ENCODE results near the gene DLGAP1. TPM values are rescaled to one million over a fixed set of nuclear protein-coding genes. Genes with fewer than 3 reads are reported as not detected.

The DLGAP1 gene
- total and polyA plus RNA-seq, 2 experiments from 2014 or later, result 17.0 to 48.5 TPM

DNA sequence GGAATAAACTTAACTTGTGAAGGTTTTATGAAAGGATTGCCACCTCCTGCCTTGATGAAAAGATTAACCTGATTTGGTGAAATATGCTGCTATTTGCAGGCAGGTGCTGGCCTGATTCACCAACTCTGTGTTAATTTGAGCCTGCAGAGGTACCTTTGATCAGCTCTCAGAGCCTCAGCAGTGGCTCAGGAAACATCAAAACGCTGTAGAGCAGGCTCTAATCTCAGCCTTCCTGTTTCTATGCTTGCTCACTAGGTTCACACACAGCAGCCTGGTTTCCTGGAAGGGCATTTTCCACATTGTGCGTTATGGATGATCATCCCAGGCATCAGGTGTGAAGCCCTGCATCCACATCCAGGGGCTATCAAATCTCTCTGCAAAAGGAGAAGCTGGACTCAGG, 988.2 kb downstream of the DLGAP1 start:
- peaks cover 6% of the 10 kb centered on the region for H3K27me3 Mint-ChIP-seq (ENCODE audit: insufficient read depth, low read depth, poor library complexity)
- Histone ChIP-seq H3K9me2 (ENCODE audit: insufficient read depth) (no peaks in the 10 kb centered on the region), H3K4me2 (peak overlapping the region; percentile 57), H3K36me3 (ENCODE audit: insufficient read depth) (no peaks in the 10 kb centered on the region), H3K4me1 (ENCODE audit: insufficient read depth) (peaks cover 24% of the 10 kb centered on the region), H3F3A (replicated peaks; ENCODE audit: low read depth) (peaks cover 17% of the 10 kb centered on the region), H4K20me1 (replicated peaks; ENCODE audit: insufficient read depth) (no peaks in the 10 kb centered on the region), H3K27me3 (ENCODE audit: insufficient read depth) (no peaks in the 10 kb centered on the region), H2AFZ (no peak overlapping the region), H3K4me3 (peak overlapping the region; percentile 5; the same call in 1 of the 2 replicates), H3K27ac (ENCODE audit: low read depth) (peak overlapping the region; percentile 78), H3K79me2 (replicated peaks; ENCODE audit: insufficient read depth) (no peaks in the 10 kb centered on the region)
- H3K4me1 Mint-ChIP-seq, result peaks cover 39% of the 10 kb centered on the region
- TF ChIP-seq, protein P1, sequence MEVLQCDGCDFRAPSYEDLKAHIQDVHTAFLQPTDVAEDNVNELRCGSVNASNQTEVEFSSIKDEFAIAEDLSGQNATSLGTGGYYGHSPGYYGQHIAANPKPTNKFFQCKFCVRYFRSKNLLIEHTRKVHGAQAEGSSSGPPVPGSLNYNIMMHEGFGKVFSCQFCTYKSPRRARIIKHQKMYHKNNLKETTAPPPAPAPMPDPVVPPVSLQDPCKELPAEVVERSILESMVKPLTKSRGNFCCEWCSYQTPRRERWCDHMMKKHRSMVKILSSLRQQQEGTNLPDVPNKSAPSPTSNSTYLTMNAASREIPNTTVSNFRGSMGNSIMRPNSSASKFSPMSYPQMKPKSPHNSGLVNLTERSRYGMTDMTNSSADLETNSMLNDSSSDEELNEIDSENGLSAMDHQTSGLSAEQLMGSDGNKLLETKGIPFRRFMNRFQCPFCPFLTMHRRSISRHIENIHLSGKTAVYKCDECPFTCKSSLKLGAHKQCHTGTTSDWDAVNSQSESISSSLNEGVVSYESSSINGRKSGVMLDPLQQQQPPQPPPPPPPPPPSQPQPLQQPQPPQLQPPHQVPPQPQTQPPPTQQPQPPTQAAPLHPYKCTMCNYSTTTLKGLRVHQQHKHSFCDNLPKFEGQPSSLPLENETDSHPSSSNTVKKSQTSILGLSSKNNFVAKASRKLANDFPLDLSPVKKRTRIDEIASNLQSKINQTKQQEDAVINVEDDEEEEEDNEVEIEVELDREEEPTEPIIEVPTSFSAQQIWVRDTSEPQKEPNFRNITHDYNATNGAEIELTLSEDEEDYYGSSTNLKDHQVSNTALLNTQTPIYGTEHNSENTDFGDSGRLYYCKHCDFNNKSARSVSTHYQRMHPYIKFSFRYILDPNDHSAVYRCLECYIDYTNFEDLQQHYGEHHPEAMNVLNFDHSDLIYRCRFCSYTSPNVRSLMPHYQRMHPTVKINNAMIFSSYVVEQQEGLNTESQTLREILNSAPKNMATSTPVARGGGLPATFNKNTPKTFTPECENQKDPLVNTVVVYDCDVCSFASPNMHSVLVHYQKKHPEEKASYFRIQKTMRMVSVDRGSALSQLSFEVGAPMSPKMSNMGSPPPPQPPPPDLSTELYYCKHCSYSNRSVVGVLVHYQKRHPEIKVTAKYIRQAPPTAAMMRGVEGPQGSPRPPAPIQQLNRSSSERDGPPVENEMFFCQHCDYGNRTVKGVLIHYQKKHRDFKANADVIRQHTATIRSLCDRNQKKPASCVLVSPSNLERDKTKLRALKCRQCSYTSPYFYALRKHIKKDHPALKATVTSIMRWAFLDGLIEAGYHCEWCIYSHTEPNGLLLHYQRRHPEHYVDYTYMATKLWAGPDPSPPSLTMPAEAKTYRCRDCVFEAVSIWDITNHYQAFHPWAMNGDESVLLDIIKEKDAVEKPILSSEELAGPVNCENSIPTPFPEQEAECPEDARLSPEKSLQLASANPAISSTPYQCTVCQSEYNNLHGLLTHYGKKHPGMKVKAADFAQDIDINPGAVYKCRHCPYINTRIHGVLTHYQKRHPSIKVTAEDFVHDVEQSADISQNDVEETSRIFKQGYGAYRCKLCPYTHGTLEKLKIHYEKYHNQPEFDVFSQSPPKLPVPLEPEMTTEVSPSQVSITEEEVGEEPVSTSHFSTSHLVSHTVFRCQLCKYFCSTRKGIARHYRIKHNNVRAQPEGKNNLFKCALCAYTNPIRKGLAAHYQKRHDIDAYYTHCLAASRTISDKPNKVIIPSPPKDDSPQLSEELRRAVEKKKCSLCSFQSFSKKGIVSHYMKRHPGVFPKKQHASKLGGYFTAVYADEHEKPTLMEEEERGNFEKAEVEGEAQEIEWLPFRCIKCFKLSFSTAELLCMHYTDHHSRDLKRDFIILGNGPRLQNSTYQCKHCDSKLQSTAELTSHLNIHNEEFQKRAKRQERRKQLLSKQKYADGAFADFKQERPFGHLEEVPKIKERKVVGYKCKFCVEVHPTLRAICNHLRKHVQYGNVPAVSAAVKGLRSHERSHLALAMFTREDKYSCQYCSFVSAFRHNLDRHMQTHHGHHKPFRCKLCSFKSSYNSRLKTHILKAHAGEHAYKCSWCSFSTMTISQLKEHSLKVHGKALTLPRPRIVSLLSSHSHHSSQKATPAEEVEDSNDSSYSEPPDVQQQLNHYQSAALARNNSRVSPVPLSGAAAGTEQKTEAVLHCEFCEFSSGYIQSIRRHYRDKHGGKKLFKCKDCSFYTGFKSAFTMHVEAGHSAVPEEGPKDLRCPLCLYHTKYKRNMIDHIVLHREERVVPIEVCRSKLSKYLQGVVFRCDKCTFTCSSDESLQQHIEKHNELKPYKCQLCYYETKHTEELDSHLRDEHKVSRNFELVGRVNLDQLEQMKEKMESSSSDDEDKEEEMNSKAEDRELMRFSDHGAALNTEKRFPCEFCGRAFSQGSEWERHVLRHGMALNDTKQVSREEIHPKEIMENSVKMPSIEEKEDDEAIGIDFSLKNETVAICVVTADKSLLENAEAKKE (CRISPR knock-in tag; IDR thresholded peaks at IDR 0.05), result no peak
- TF ChIP-seq, protein P2, sequence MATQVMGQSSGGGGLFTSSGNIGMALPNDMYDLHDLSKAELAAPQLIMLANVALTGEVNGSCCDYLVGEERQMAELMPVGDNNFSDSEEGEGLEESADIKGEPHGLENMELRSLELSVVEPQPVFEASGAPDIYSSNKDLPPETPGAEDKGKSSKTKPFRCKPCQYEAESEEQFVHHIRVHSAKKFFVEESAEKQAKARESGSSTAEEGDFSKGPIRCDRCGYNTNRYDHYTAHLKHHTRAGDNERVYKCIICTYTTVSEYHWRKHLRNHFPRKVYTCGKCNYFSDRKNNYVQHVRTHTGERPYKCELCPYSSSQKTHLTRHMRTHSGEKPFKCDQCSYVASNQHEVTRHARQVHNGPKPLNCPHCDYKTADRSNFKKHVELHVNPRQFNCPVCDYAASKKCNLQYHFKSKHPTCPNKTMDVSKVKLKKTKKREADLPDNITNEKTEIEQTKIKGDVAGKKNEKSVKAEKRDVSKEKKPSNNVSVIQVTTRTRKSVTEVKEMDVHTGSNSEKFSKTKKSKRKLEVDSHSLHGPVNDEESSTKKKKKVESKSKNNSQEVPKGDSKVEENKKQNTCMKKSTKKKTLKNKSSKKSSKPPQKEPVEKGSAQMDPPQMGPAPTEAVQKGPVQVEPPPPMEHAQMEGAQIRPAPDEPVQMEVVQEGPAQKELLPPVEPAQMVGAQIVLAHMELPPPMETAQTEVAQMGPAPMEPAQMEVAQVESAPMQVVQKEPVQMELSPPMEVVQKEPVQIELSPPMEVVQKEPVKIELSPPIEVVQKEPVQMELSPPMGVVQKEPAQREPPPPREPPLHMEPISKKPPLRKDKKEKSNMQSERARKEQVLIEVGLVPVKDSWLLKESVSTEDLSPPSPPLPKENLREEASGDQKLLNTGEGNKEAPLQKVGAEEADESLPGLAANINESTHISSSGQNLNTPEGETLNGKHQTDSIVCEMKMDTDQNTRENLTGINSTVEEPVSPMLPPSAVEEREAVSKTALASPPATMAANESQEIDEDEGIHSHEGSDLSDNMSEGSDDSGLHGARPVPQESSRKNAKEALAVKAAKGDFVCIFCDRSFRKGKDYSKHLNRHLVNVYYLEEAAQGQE (IDR thresholded peaks at IDR 0.05; ENCODE audit: unreplicated experiment), result no peak
- peak; percentile 71; the same call in 1 of the 2 replicates for TF ChIP-seq NANOG (IDR thresholded peaks at IDR 0.05; ENCODE audit: borderline replicate concordance)
- peak; percentile 78 for ATAC-seq
- no peak overlapping the region for H3K4me3 Mint-ChIP-seq
- DNase-seq (ENCODE audit: low spot score), result peak; percentile 49
- no peaks in the 10 kb centered on the region; the same call in 2 of the 3 replicates for H3K9me3 Mint-ChIP-seq
- H3K27ac Mint-ChIP-seq, result no peak overlapping the region
- peaks cover 7% of the 10 kb centered on the region; the same call in 2 of the 3 replicates for H3K36me3 Mint-ChIP-seq (ENCODE audit: low read depth)

Measured in GM23338 (cell line).